Kidney epithelial cell (primary cell): ENCODE results near the gene MT3. TPM values are rescaled to one million over a fixed set of nuclear protein-coding genes. Genes with fewer than 3 reads are reported as not detected.
"Not testable (repeated sequence)": the region's sequence is repeated elsewhere in the genome, so short reads cannot be mapped to it uniquely, and the experiment has no call there.

Experiments
- DNase-seq: peaks from one replicate; pipeline ENCODE4 v3.0.0-alpha.2; 2010; ENCODE audit warnings: low read depth
- H3K27me3 ChIP-seq: 2 replicates; pipeline ENCODE4 v1.6.0; 2011; ENCODE audit warnings: low read length; ENCODE audit not compliant: control insufficient read depth, insufficient read depth
- H3K36me3 ChIP-seq: 2 replicates; pipeline ENCODE4 v1.5.1; 2011; ENCODE audit warnings: low read length; ENCODE audit not compliant: control insufficient read depth, insufficient read depth
- H3K4me3 ChIP-seq: 2 replicates; pipeline ENCODE4 v1.5.1; 2011; ENCODE audit warnings: low read depth, mild to moderate bottlenecking, control low read depth, low read length
- total RNA-seq: library from RNA; depleted of rRNA; stranded (reverse); fragments of >200 nt; gene quantifications from 2 replicates; pipeline ENCODE4 v1.2.3, GENCODE V29; 2015
- TF ChIP-seq, protein P1 (sequence below): IDR thresholded peaks from 2 replicates; pipeline ENCODE4 v1.5.1; 2011; ENCODE audit warnings: mild to moderate bottlenecking, moderate library complexity, low read length, control low read depth, inconsistent platforms; ENCODE audit not compliant: insufficient read depth, poor library complexity, severe bottlenecking

Gene MT3
- total RNA-seq, 1 donor from 2014 or later, result not detected

DNA sequence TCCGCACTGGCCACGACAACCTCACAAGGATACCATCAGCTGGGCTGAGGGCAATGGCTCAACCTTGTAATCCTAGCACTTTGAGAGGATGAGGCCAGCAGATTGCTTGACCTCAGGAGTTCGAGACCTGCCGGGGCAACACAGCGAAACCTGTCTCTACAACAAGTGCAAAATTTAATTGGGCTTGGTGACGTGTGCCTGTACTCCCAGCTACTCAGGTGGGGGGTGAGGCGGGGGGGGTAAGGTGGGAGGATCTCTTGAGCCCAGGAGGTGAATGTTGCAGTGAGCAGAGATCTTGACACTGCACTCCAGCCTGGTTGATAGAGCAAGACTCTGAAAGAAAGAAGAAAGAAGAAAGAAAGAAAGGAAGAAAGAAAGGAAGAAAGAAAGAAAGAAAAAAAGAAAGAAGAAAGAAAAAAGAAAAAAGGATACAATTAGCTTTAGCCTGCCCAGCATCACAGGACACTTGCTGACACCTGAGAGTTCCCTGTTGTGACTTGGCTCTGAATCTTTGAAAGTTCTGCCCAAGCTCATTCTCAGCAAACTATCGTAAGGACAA, 31.1 kb downstream of the MT3 start:
- TF ChIP-seq, protein P1, sequence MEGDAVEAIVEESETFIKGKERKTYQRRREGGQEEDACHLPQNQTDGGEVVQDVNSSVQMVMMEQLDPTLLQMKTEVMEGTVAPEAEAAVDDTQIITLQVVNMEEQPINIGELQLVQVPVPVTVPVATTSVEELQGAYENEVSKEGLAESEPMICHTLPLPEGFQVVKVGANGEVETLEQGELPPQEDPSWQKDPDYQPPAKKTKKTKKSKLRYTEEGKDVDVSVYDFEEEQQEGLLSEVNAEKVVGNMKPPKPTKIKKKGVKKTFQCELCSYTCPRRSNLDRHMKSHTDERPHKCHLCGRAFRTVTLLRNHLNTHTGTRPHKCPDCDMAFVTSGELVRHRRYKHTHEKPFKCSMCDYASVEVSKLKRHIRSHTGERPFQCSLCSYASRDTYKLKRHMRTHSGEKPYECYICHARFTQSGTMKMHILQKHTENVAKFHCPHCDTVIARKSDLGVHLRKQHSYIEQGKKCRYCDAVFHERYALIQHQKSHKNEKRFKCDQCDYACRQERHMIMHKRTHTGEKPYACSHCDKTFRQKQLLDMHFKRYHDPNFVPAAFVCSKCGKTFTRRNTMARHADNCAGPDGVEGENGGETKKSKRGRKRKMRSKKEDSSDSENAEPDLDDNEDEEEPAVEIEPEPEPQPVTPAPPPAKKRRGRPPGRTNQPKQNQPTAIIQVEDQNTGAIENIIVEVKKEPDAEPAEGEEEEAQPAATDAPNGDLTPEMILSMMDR, result no peak
- H3K36me3 ChIP-seq, result no peaks in the 10 kb centered on the region
- DNase-seq, result no peak
- H3K27me3 ChIP-seq, result no peaks in the 10 kb centered on the region
- no peak overlapping the region for H3K4me3 ChIP-seq

DNA sequence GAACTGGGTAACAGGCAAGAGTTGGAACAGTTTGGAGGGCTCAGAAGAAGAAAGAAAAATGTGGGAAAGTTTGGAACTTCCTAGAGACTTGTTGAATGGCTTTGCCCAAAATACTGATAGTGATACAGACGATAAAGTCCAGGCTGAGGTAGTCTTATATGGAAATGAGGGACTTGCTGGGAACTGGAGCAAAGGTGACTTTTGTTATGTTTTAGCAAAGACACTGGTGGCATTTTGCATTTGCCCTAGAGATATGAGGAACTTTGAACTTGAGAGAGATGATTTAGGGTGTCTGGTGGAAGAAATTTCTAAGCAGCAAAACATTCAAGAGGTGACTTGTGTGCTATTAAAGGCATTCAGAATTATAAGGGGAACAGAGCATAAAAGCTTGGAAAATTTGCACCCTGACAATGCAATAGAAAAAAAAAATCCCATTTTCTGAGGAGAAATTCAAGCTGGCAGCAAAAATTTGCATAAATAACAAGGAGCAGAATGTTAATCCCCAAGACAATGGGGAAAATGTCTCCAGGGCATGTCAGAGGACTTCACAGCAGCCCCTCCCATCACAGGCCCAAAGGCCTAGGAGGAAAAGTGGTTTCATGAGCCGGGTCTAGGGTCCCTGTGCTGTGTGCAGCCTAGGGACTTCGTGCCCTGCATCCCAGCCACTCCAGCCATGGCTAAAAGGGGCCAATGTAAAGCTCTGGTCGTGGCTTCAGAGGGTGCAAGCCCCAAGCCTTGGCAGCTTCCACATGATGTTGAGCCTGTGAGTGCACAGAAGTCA, 32.5 kb downstream of the MT3 start:
- H3K27me3 ChIP-seq, DNase-seq, H3K4me3 ChIP-seq, H3K36me3 ChIP-seq: not testable (repeated sequence)

DNA sequence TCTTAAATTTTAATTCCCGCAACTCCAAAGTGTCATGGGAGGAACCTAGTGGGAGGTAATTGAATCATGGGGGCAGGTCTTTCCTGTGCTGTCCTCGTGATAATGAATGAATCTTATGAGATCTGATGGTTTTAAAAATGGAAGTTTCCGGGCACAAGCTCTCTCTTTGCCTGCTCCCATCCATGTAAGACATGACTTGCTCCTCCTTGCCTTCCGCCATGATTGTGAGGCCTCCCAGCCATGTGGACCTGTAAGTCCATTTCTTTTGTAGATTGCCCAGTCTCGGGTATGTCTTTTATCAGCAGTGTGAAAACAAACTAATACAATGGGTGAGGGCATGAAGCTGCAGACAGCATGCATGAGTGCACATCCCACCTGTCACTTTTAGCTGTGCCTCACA, 33.9 kb downstream of the MT3 start:
- not testable (repeated sequence) for H3K4me3 ChIP-seq, H3K36me3 ChIP-seq, DNase-seq

DNA sequence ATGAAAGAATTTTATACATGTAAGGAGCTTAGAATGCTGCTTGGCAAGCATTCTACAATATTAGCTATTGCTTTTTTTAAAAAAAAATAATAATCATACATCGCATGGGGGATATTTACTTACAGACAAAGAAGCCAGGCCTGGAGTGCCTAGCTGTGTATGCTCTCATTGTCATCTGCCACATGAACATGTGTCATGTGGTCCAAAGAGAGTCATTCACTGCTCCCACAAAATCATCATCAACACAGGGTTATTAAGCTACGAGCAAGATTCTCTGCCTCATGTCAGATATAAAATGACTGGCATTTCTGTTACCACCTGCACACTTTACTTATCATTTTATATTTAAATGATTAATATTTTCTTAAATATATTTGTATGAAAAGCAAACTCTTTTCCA, 34.3 kb downstream of the MT3 start:
- DNase-seq, result no peak
- TF ChIP-seq, protein P1, result no peak
- Histone ChIP-seq H3K27me3 (no peaks in the 10 kb centered on the region), H3K4me3 (no peak overlapping the region), H3K36me3 (no peaks in the 10 kb centered on the region)

More for the DNA sequence above, 33.9 kb downstream of the MT3 start:
- not testable (repeated sequence) for H3K27me3 ChIP-seq

DNA sequence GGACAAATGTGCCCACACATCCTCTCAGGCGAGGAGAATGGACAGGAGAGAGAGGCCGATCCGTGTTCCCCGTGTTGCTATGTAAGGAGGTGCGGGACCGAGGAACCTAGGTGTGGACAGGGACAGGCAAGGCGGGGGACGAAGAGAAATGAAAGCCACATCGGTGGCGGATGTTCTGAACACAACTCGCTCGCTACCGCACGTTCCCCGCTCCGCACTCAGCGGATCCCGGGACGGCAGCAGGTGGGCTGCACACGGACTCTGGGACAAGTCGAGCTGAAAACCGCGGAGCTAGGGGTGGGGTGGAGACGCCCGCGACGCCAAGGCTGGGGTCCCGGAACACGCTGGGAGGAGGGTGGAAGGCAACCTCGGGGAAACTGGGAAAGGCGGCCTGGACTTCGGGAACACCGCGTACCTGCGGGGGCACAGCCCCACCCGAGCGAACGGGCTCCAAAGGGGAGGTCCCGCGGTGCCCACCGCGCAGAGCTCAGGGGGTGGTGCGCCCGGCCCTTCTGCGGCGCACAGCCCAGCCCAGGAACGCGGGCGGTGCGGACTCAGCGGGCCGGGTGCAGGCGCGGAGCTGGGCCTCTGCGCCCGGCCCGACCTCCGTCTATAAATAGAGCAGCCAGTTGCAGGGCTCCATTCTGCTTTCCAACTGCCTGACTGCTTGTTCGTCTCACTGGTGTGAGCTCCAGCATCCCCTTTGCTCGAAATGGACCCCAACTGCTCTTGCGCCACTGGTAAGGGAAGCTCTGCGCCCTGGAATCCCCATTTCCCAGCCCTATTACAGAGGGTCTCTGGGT, 36.0 kb downstream of the MT3 start, which contains the start of gene MT1E:
Gene MT1E (plus strand): TSS at position 642 of the 803 bp plus-strand sequence. CDS start 71 bp downstream, at position 713.
- peak within 1 kb of the TSS; percentile 60 for H3K4me3 ChIP-seq
- TF ChIP-seq, protein P1, result no peak
- H3K27me3 ChIP-seq, result no peaks in the 10 kb centered on the region
- DNase-seq, result no peak
- H3K36me3 ChIP-seq, result no peaks in the 10 kb centered on the region

DNA sequence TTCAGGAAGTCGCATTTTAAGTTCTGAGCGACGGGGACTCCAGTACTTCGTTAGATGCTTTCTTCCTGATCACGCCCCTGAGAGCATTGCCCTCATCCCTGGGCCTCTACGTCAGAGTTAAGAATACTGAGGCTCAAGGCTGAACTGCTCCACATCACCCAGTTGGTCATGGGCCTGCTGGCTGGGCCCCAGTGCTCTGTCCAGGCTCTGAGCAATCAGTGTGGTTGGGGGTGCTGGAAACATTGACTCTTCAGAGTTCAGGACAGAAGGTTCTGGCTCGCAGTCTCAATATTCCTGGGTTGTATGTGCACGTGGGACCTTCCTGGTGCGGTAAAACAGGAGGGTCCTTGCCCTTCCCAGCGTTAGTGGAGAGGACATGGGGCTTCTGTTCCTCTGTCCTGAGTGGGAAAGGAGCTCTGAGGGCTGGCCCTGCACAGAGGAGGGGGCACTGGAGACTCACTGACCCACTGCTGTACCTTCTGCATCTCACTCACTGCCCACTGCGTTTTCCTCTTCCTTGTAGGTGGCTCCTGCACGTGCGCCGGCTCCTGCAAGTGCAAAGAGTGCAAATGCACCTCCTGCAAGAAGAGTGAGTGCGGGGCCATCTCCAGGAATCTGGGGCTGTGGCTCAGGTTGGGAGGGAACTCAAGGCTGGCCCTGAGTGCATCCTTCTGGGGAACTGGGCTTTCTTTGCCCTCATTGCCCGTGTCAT, 36.8 kb downstream of the MT3 start:
- DNase-seq, result no peak

More for the DNA sequence above, 36.8 kb downstream of the MT3 start:
- Histone ChIP-seq H3K36me3 (no peaks in the 10 kb centered on the region), H3K4me3 (peak overlapping the region; percentile 60), H3K27me3 (no peaks in the 10 kb centered on the region)
- TF ChIP-seq, protein P1, result no peak
